NCI-H1436 treated with DMSO at 0.1 percent for 48 hours (cell line): ENCODE results near the gene DRAM2.
"Not testable (repeated sequence)": the region's sequence is repeated elsewhere in the genome, so short reads cannot be mapped to it uniquely, and the experiment has no call there.

Experiments used
- DNase-seq: peaks from one replicate; lab custom pipeline; 2025; lab: John Stamatoyannopoulos, UW

The DRAM2 gene

GRCh38 chr1:111142356-111142975, 2.6 kb upstream of the DRAM2 start:
- DNase-seq: no peak

DNA sequence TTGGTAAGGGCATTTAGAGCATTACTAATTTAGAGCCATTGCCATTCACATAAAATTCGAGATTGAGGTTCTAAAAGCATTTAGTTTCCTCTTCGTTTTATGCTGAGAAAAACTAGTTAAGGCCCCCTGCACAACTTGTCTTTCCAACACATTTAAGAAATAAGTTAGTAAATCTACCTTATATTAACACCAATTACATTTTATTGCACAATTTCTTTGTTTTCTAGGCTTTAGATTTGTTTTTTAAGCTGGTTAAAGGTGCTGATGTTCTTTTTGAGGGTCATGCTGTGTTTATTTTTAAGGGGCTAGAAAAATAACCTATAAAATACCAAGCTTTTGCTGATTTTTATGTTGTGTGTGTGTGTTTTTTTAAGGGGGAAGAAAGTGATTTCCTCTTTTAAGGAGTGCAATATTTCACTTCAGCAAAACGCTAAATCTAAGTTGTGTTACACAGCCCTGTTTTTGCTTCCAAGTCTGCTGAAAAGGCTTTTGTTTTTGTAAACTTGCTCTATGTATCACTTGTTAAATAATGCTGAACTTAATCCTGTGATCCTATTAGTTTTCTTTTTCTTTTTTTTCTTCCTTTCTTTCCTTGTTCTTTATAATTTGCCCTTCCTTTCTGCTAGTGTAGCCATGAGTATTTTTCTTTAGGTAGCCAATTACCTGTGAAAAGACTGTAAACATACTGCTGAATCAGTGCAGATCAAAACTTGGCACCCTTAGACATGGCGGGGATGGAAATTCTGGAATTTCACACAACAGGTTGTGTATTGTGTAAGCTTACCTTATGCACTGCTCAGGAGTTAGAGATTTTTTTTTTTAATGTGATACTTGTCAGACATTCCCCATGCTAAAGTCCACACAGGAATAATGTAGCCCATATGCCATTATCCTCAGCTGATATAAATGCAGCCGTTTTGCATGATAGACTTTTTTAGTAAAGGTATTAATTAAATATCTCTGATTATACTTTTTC, 1.6 kb upstream of the DRAM2 start:
- DNase-seq: no peak

DNA sequence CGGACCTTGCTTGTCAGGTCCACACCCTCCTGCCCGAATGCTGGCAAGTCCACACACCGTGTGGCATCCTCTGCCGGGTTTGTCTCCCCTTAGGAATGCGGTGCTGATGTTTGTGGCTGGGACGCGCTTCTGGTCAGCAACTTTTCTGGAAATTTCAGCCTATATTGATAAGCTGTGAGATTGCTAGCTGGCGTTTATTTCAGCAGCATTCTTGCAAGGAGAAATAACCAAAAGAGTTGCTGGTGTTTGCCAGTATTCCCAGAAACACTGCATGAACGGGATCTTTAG, 731 bp upstream of the DRAM2 start:
- no peak for DNase-seq

DNA sequence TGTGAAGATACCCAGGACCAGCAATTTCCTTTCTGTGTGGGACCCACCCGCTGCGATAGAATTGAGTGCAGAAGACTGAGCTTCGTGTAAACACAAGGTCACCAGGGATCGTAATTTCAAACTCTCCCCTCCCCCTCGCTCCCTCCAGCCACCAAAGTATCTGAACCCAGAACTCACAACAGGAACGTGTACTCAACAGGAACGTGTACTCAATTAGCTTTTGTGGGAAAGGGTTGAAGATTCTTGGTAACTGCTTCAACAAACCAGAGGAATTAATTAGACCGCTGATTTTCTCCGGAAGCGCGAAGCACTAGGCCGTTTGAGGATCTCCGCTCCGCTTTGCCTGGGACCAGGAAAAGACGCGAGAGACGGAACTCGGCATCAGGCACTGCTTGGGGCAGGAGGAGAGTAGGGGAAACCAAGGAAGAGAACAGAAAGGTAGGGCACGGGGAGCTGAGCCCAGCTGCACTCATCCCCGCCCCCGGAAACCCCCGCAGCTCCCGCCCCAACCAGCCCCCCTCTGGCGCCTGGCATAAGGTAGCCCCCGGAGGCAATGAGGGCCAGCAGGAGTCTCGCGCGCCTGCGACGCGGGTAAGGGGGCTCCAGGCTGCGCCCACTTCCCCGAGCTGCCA, 453 bp downstream of the DRAM2 start:
- DNase-seq: no peak

GRCh38 chr1:111133866-111134265, 6.0 kb downstream of the DRAM2 start:
- no peak for DNase-seq

DNA sequence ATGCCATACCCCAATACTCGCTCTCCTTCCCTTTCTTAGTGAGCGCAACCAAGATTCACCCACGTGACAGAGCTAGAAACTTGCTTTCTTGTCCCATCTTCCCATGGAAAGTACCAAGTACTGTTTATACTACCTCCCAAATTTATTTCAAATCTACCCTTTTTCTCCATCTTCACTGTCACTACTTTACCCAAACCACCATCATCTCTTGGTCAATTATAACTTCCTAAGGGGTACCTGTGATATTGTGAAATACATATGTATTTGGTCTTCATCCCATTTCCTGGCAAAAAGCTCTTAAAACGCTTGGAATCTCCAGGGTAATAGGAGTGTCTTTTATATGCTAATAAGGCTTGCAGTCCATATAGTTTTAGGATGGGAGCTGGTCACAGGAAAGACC, 8.2 kb downstream of the DRAM2 start:
- DNase-seq: no peak

DNA sequence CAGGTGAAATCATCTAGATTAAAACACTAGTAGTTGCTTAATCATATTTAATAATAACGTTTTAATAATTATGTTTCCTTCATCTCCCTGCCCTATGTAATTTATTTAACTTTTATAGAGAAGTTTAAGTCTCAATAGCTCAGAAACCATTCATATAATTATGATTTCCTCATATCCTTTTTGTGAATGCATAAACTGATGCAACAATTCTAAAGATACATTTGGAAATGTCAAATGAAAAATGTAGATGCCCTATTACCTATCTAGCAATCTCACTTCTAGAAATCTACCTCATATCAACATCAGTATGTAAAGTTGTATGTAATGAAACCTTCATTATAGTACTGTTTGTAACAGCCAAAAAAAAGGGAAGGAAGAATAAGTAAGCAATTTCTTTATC, 10.5 kb downstream of the DRAM2 start:
- DNase-seq: no peak

- no peak for DNase-seq
Observed at GRCh38 chr1:111127923-111128643, 11.8 kb downstream of the DRAM2 start.

DNA sequence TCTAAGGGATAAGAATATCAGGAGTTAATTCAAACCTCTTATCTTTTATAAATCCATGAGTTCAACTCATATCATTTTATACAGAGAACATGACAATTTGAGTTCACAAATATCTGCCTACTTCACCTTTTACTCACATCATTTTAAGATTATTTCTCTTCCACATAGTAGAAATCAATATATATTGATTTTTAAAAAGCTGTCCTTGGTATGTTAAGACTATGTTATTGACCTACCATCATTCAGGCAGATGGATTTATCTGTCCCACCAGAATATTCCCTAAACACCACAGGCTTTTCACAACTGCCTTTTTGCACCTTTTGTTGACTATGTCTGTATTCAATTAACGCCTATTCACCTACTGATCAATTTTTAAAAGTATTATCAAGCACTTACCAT, 13.5 kb downstream of the DRAM2 start:
- DNase-seq: no peak

DNA sequence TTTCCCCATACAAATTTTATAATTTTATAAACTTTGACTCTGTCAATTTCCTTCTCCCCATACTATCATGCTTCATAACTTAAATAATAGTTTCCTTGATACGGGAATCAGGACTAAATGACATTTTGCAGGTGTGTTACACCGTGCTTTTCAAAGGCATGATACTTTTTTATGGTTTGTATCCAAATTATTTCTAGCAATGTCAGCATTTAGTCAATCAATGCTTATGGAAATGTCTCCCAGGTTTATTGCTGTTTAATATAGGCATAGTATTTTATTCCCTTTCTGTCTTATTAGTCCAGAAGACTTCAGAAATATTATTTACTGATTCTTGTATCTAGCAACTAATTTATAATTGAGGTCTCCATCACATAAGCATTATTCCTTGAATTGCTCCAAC, 23.4 kb downstream of the DRAM2 start:
- no peak for DNase-seq

GRCh38 chr1:111110197-111110899, 29.5 kb downstream of the DRAM2 start:
- DNase-seq: no peak

- no peak for DNase-seq
Observed at GRCh38 chr1:111104981-111105380, 34.9 kb downstream of the DRAM2 start.

GRCh38 chr1:111101854-111102642, 37.8 kb downstream of the DRAM2 start:
- DNase-seq: no peak

DNA sequence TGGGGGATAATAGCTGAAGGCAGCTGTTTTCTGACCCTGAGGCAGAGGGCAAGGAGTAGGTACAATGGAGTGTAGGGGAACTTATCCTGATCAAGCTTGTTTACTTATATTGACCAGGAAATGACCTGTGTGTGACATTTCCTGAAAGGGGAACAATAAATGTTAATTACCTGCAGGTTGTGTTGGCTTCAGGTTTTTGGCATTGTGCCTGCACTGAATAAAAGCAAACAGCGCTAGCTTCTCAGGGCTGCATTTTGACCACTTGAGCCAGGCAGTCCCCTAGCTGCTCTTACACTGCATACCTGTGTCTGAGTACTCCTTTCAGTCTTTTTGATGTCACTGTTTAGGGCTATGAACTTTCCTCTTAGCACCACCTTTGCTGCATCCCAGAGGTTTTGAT, 40.6 kb downstream of the DRAM2 start:
- no peak for DNase-seq

GRCh38 chr1:111097356-111098099, 42.4 kb downstream of the DRAM2 start:
- no peak for DNase-seq

- DNase-seq: not testable (repeated sequence)
Observed at GRCh38 chr1:111095421-111095820, 44.5 kb downstream of the DRAM2 start.

GRCh38 chr1:111089638-111090037, 50.3 kb downstream of the DRAM2 start:
- no peak for DNase-seq

DNA sequence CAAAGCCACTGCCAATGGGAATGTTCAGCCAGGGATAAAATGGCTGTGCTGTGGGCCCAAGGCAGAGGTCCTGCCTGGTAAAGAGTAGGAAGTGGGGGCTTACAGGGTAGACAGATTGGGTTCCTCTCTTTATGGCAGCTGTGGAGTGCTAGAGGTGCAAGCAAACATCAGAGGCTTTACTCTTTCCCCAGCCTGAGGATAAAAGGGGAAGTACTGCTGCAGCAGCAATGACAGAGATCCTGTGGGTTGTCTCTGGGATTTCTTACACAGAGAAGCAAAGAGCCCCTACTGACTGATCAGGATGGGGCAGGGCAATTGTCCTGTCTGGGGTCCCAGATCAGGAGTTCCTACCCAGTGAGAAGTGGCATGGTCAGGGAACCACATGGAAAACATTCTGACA, 54.2 kb downstream of the DRAM2 start:
- no peak for DNase-seq

DNA sequence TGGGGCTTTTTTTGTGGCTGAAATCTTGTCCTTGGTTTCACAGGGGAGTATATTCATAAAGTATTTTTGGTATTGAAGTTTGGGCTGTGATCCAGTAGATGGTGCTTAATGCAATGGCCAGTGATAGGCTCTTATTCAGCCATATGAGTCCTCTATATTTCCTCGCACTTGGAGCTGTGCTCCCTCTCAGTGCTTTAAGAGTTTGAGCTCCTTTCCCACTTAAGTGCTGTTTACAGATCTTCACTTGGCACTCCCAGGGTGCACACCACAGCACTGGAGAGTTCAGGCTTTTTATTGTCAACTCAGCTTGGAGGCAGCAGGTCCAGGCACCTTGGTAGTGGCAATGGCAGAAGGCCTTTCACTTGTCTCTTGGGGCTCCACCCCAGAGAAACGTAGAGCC, 54.9 kb downstream of the DRAM2 start:
- no peak for DNase-seq

DNA sequence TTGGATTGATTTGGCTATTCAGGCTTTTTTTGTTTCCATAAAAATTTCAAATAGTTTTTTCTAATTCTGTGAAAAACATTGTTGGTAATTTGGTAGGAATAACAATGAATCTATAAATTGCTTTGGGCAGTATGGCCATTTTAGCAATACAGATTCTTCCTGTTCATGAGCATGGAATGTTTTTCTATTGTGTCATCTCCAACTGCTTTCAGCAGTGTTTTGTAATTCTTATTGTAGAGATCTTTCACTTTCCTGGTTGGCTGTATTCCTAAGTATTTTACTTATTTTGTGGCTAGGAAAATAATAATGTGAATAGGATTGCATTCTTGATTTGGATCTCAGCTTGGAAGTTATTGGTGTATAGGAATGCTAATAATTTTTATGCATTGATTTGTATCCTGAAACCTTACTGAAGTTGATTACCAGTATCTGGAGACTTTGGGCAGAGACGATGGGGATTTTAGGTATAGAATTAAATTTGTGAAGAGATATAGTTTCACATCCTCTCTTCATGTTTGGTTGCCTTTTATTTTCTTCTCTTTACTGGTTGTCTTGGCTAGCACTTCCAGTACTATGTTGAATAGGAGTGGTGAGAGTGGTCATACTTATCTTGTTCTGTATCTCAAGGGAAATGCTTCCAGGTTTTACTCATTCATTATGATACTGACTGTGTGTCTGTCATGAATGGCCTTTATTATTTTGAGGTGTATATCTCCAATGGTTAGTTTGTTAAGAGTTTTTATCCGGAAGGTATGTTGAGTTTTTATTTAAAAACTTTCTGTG, 57.3 kb downstream of the DRAM2 start:
- no peak for DNase-seq
